SKM-1 treated with dmso at 0.1 percent for 144 hours (cell line): ENCODE data around the gene NEURL1B.
"Not testable (repeated sequence)": the region's sequence is repeated elsewhere in the genome, so short reads cannot be mapped to it uniquely, and the experiment has no call there.

Experiments
- DNase-seq: peaks from one replicate; lab custom pipeline; 2025; ENCODE audit not compliant: unreplicated experiment; lab: John Stamatoyannopoulos, UW

NEURL1B gene, protein sequence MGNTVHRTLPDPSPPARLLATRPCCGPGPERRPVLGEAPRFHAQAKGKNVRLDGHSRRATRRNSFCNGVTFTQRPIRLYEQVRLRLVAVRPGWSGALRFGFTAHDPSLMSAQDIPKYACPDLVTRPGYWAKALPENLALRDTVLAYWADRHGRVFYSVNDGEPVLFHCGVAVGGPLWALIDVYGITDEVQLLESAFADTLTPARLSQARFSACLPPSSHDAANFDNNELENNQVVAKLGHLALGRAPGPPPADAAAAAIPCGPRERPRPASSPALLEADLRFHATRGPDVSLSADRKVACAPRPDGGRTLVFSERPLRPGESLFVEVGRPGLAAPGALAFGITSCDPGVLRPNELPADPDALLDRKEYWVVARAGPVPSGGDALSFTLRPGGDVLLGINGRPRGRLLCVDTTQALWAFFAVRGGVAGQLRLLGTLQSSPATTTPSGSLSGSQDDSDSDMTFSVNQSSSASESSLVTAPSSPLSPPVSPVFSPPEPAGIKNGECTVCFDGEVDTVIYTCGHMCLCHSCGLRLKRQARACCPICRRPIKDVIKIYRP

GRCh38 chr5:172640822-172641358 is at the start of gene NEURL1B:
Gene NEURL1B, plus strand, starts transcription at chr5:172641263. Its CDS starts 144 bp downstream, at chr5:172641407.
- peak; percentile 30 for DNase-seq

GRCh38 chr5:172591636-172592035 is 49.4 kb upstream of the NEURL1B start:
- DNase-seq = no peak

DNA sequence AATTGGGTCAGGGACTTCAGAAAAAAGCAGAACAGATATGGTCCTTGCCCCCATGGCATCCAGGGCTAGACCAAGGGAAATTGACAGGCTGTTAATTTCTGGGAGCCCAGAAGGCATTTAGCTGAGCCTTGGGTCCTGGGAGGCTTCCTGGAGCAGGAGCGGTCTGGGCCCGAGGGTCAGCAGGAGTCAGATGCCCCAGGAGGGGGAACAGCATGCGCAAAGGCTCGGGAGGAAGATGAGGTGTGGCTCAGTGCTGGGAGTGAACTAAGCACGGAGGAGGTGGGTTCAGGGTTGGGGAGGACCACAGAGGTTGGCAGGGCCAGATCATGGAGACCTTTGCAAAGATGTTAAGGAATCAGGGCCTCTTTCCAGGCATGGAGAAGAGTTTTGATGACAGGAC is 48.2 kb upstream of the NEURL1B start:
- DNase-seq = no peak

GRCh38 chr5:172593306-172593705 is 47.8 kb upstream of the NEURL1B start:
- DNase-seq = no peak

GRCh38 chr5:172593721-172594235 is 47.3 kb upstream of the NEURL1B start:
- DNase-seq = no peak

- no peak for DNase-seq
Observed at GRCh38 chr5:172594431-172594830, 46.6 kb upstream of the NEURL1B start.

- DNase-seq = no peak
Observed at GRCh38 chr5:172594867-172595466, 46.1 kb upstream of the NEURL1B start.

DNA sequence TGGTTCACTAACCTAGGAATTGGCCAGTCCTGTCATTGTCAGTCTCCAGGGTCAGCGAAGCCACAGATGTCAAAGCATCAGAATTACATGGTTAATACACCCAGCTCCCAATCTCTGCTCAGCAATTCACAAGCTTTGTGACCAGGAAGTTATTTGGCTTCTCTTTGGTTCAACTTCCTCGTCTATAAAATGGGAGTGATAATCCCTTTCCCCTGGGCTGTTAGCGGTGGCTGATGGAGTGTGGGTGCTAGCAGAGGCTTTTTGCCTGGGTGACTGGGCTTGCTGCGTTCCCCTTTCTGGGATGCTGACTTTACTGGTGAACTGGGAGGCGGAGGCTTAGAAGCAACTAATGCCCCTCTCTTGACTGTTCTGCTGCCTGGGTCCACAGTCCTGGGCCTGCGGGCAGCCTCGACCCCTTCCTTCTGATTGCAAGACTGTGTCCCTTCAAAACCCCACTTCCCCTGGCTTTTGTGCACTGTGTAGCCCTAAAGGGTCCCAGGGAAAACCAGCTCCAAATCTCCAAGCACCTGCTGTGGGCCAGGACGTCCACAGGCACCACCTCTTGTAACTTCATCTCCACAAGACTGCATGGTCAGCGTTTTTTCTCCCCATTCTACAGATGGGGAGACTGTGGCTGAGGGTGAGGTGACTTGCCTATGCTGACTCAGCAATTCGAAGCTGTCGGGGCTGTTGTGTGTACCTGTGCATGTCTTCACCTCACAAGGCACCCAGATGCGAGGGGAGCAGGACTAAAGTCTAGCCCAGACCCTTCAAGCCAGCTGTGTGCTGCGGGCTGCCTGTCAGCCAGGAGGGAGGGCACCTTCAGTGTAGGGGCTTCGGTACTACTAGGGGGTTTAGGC is 45.2 kb upstream of the NEURL1B start:
- DNase-seq = no peak

- DNase-seq = no peak
Observed at GRCh38 chr5:172596638-172597231, 44.3 kb upstream of the NEURL1B start.

DNA sequence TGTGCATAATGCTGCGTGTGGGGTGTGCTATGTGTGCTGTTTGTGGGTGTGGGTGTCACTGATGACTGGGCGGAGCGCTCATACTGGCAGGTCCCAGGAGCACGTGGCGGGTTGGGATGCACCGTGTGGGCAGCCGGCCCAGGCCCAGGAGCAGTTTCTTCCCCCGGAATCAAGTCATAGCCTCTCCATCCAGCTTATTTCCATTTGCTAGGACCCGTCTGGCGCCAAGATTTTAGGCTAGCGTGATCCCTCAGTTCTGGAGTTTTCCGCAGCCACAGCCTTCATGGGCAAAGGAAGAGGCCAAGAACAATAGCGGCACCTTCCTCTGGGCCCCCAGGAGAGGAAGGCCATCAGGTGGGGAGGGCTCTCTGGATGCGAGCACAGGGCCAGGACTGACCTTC is 43.3 kb upstream of the NEURL1B start:
- DNase-seq = no peak

- DNase-seq = no peak
Observed at GRCh38 chr5:172598251-172599203, 42.5 kb upstream of the NEURL1B start.

DNA sequence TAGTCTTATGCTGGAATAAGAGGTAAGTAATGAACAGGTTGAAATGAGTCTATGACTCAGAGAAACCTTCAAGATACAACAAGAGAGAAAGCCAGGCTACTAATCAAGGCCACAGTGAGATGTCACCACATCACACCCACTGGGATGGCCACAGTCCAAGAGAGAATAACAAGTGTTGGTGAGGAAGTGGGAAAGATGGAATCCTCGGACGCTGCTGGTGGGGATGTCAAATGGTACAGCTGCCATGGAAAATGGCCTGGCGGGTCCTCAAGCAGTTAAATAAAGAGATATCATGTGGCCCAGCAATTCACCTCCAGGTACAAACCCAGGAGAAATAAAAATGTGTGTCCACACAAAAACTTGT is 41.9 kb upstream of the NEURL1B start:
- DNase-seq = no peak

GRCh38 chr5:172600571-172600970 is 40.5 kb upstream of the NEURL1B start:
- DNase-seq = no peak

DNA sequence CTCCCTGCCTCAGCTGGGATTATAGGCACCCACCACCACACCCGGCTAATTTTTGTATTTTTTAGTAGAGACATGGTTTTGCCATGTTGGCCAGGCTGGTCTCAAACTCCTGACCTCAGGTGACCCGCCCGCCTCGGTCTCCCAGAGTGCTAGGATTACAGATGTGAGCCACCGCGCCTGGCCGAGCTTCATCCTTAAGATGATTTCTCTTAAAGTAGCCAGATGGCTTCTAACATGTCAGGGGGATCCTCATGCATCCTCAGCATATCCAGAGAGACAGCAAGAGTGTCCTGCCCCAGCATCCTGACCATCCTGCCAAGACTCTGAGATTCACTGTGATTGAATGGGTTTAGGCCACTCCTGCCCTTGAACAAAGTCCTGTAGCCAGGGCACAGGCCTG is 39.5 kb upstream of the NEURL1B start:
- not testable (repeated sequence) for DNase-seq

GRCh38 chr5:172602783-172603231 is 38.3 kb upstream of the NEURL1B start:
- DNase-seq = no peak

DNA sequence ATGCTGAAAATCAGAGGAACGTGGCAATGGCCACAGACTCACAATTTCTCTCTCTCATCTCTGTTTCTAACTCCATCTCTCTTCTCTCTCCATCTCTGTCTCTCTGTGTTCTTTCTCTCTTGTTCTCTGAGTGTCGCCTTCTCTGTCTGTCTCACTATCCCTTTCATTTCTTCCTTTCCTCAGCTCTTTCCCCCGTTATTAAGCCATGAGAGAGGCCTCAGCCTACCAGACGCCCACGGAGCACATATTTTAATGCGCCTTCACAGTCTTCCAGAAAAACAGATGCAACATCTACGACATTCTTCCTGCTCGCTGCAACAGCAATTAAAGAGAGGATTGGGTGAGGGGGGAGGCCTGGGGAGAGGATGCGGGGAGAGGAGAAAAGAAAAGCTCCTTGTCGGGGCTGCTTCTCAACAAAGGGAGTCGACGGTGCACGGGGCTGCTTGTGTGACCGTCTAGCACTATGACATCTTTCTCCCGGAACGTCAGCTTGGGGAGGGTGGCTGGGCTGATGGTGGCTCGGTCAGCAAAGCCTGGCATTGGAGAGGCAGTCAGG is 37.7 kb upstream of the NEURL1B start:
- no peak for DNase-seq

GRCh38 chr5:172605466-172605865 is 35.6 kb upstream of the NEURL1B start:
- no peak for DNase-seq

DNA sequence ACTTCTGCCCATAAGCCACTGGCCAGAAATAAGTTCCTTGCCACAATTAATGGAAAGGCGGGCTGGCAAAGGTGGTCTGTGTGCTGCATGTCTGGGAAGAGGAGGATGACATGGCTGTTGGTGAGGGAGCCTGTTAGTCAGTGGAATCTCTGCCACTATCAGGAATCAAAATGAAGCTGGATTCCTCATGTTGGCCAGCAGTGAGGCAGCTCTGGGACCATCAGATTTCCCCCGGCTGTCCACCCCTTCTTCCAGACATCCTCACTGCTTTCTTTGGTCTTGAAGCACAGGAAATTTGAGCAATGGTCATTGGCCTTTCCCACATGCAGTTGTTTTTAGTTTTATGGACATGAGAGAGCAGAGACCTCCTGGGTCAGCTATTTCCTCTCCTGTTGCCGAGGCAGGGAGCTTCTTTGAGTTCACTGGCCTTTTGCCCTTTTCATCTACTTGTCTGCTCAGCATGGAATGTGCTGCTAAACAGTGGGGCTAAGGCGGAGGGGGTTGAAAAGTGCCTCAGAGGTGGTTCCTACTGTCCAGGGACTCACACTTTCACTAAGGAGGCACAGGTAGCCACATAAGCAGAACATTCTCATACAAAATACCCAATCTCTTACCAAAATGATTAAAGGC is 34.8 kb upstream of the NEURL1B start:
- no peak for DNase-seq
